B cell (primary cell): ENCODE results near the gene ESYT3.

ENCODE experiments used
- EZH2 ChIP-seq: IDR thresholded peaks from 2 replicates; pipeline ENCODE4 v1.6.1; 2012; ENCODE audit warnings: borderline replicate concordance, low read depth, mild to moderate bottlenecking, moderate library complexity, low read length; ENCODE audit not compliant: insufficient read depth, poor library complexity, severe bottlenecking
- TF ChIP-seq, protein P1 (sequence below): fragments of 200-600 bp; IDR thresholded peaks from one replicate; pipeline ENCODE4 v1.8.0; 2022; ENCODE audit warnings: antibody characterized with exemption, mild to moderate bottlenecking

DNA sequence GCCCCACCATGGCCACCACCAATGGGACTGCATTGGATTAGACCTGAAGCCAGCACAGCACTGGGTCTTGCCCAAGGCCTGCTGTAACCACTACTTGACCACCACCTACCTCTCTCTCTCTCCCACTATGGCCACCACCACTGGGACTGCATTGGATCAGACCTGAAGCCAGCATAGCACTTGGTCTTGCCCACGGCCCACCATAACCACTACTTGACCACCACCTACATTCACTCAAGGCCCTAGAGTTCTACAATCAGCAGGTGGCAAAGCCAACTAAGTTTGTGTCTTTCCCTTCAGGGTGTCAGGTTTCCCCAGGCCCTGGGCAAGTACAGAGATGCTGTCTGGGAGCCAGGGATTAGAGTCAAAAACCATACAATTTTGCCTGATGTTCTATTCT, 57.6 kb downstream of the ESYT3 start:
- TF ChIP-seq, protein P1, sequence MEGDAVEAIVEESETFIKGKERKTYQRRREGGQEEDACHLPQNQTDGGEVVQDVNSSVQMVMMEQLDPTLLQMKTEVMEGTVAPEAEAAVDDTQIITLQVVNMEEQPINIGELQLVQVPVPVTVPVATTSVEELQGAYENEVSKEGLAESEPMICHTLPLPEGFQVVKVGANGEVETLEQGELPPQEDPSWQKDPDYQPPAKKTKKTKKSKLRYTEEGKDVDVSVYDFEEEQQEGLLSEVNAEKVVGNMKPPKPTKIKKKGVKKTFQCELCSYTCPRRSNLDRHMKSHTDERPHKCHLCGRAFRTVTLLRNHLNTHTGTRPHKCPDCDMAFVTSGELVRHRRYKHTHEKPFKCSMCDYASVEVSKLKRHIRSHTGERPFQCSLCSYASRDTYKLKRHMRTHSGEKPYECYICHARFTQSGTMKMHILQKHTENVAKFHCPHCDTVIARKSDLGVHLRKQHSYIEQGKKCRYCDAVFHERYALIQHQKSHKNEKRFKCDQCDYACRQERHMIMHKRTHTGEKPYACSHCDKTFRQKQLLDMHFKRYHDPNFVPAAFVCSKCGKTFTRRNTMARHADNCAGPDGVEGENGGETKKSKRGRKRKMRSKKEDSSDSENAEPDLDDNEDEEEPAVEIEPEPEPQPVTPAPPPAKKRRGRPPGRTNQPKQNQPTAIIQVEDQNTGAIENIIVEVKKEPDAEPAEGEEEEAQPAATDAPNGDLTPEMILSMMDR: no peak
- no peak for TF ChIP-seq EZH2
